Mucosa of descending colon (tissue), 3 donors: ENCODE data around the gene SEC61A1. TPM values are rescaled to one million over a fixed set of nuclear protein-coding genes. Genes with fewer than 3 reads are reported as not detected.

Experiments
- ATAC-seq: fragments of 200-7000 bp; cut with Tn5 transposase; one replicate; pipeline ENCODE4 v1.9.1; 2020; ENCODE audit warnings: mild to moderate bottlenecking, moderate library complexity
- DNase-seq, 3 donors: peaks; one replicate each; pipeline ENCODE4 v3.0.0-alpha.2; 2020
- H3K36me3 ChIP-seq: fragments of 200-600 bp; one replicate; pipeline ENCODE4 v1.8.0; 2021; ENCODE audit warnings: low read depth, mild to moderate bottlenecking
- H3K4me1 ChIP-seq: fragments of 200-600 bp; one replicate; pipeline ENCODE4 v1.8.0; 2021; ENCODE audit warnings: low read depth, mild to moderate bottlenecking
- H3K4me3 ChIP-seq: fragments of 200-600 bp; one replicate; pipeline ENCODE4 v1.8.0; 2021; ENCODE audit warnings: mild to moderate bottlenecking
- H3K9me3 ChIP-seq: fragments of 200-600 bp; one replicate; pipeline ENCODE4 v1.8.0; 2021; ENCODE audit warnings: mild to moderate bottlenecking
- CTCF ChIP-seq: fragments of 200-600 bp; IDR thresholded peaks from one replicate; pipeline ENCODE4 v1.8.0; 2022; ENCODE audit warnings: antibody characterized with exemption, mild to moderate bottlenecking
- intact Hi-C, 2 donors: fragments of 100-400 bp; cut with DNase I in 1 of 2; cut with micrococcal nuclease in 1 of 2; formaldehyde crosslinking; loops; one replicate each; pipeline versions ENCODE4 v1.11.0 to v1.11.1; 2022; cut with DNase I, micrococcal nuclease
- total RNA-seq, 3 donors: library from RNA; stranded (reverse); fragmentation: NEBNext Ultra II Directional in 2 of 3; extraction: Animal tissue kit (Norgen Biotek cat#: 25700) in 2 of 3; gene quantifications; one replicate each; pipeline versions ENCODE4 v1.2.1 to v1.2.4, GENCODE V29; 2021 to 2023
- donor health status: DM: no; HTN: no; CAD: no; lungs with moderate emphysema.
- donor health status: DM: no; HTN: no; CAD: no.
- donor health status: DM: no; HTN: yes; CAD: no.

SEC61A1 gene
- total RNA-seq, 3 donors from 2014 or later = 111 to 159 (median 116) TPM

GRCh38 chr3:128078875-128079274 is 26.6 kb downstream of the SEC61A1 start:
- intact Hi-C loops = no loop called here
- ATAC-seq = no peak
- TF ChIP-seq CTCF = no peak
- Histone ChIP-seq H3K36me3 (no peaks in the 10 kb centered on the region), H3K4me1 (peaks cover 30% of the 10 kb centered on the region), H3K9me3 (no peaks in the 10 kb centered on the region), H3K4me3 (no peak overlapping the region)
- DNase-seq = no peak

- Histone ChIP-seq H3K36me3 (no peaks in the 10 kb centered on the region), H3K9me3 (no peaks in the 10 kb centered on the region), H3K4me1 (peaks cover 29% of the 10 kb centered on the region), H3K4me3 (no peak overlapping the region)
- ATAC-seq (no peak), DNase-seq (no peak)
- intact Hi-C loops = no loop called here
- no peak for TF ChIP-seq CTCF
Measured at GRCh38 chr3:128079823-128080222, 27.6 kb downstream of the SEC61A1 start.

- no peak for ATAC-seq
- H3K4me3 ChIP-seq = no peak overlapping the region
- no peak for DNase-seq
- H3K36me3 ChIP-seq = no peaks in the 10 kb centered on the region
- TF ChIP-seq CTCF = no peak
- intact Hi-C loops = no loop called here
- no peaks in the 10 kb centered on the region for H3K9me3 ChIP-seq
- peaks cover 24% of the 10 kb centered on the region for H3K4me1 ChIP-seq
Measured at GRCh38 chr3:128080323-128081080, 28.3 kb downstream of the SEC61A1 start.

DNA sequence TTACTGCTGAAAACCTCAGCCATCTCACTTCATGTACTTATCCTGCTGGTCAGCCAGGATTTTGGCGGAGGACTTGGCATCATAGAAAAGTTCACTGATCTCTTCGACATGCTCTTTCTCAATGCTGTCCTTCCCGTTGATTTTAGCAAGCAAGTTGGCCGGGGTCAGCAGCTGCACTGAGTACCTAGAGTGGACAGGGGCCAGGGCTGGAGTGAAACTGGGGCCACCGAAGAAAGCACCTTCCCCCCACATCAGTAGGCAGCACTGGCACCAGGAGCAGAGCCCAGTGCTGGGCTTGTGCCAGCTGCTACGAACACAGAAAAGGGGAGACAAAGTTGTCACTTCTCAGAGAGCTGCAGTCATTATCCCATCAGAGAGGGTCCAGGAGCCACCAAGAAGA is 29.0 kb downstream of the SEC61A1 start:
- TF ChIP-seq CTCF = no peak
- H3K4me3 ChIP-seq = no peak overlapping the region
- DNase-seq = no peak
- intact Hi-C loops = no loop called here
- ATAC-seq = no peak
- no peaks in the 10 kb centered on the region for H3K36me3 ChIP-seq
- H3K9me3 ChIP-seq = no peaks in the 10 kb centered on the region
- H3K4me1 ChIP-seq = peaks cover 17% of the 10 kb centered on the region

DNA sequence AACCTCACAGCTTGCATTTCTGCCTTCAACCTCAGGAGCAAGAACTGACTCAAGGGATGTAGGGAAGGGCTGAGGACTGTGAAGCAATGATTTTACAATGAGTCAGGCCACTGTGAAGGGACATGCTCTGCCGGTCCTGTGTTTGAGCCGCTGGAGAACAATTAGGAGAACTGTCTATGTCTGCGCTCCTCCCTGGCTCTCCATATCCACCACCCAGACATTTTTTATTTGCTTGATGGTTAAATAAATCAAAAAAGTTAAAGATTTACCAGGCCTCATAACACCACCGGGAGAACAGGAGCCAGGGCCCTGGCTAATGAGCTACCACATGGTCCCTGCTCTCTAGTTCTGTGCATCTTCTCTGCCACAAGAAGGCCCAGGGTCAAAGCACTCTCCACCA is 29.6 kb downstream of the SEC61A1 start:
- H3K36me3 ChIP-seq = no peaks in the 10 kb centered on the region
- H3K4me3 ChIP-seq = no peak overlapping the region
- TF ChIP-seq CTCF = no peak
- ATAC-seq = peak; percentile 83
- peak in 1 of 3 donors; percentile 28 for DNase-seq
- intact Hi-C loops = no loop called here
- H3K9me3 ChIP-seq = no peaks in the 10 kb centered on the region
- peaks cover 13% of the 10 kb centered on the region for H3K4me1 ChIP-seq
